HepG2 (cell line): Measurements from ENCODE around the gene F8A2. TPM values are rescaled to one million over a fixed set of nuclear protein-coding genes. Genes with fewer than 3 reads are reported as not detected.
A peak's percentile ranks its signal among the peaks of the same experiment; 100 is the strongest.
"Not testable (repeated sequence)": the region's sequence is repeated elsewhere in the genome, so short reads cannot be mapped to it uniquely, and the experiment has no call there.

Experiments used
- ATAC-seq: fragments of 200-7000 bp; cut with Tn5 transposase; 3 replicates; pipeline ENCODE4 v1.9.1; 2020; ENCODE audit warnings: mild to moderate bottlenecking, moderate library complexity
- BruUV-seq: library from RNA; stranded (reverse); fragments of 400-500 nt; replicated peaks from 2 replicates; lab custom pipeline; 2021; lab: Mats Ljungman, UMichigan
- CTCF ChIA-PET: fragments of 300-600 bp; formaldehyde crosslinking; extraction: SDS; loops from one replicate; lab custom pipeline; 2021; ENCODE audit warnings: low total read pairs, inconsistent platforms, low intra/inter-chr PET ratio; lab: Yijun Ruan, JAX
- POLR2A ChIA-PET: fragments of 350-600 bp; sonication (Branson Sonifier 250); formaldehyde crosslinking; loops from one replicate; lab custom pipeline; 2020; ENCODE audit warnings: antibody characterized with exemption, inconsistent platforms; lab: Yijun Ruan, JAX
- DNase-seq: peaks from one replicate; pipeline ENCODE4 v3.0.0-alpha.2; 2015; ENCODE audit warnings: low spot score
- FAIRE-seq: peaks from 3 replicates; lab custom pipeline; 2011; peaks lifted over from hg19 to GRCh38; lab: Jason Lieb, UNC
- H2AFZ ChIP-seq: one replicate; pipeline ENCODE4 v1.6.1; 2011; ENCODE audit warnings: low read length, inconsistent platforms
- H3K27ac ChIP-seq: fragments of 300-600 bp; 3 replicates; pipeline ENCODE4 v1.8.0; 2011; ENCODE audit warnings: mixed run types, mild to moderate bottlenecking, mixed read lengths, low read length, inconsistent platforms; ENCODE audit not compliant: insufficient read depth; ENCODE audit errors: extremely low read length
- H3K27me3 ChIP-seq, 2 experiments: fragments of 200-600 bp in 1 of 2; 2 replicates in 1 of 2; 3 replicates in 1 of 2; pipeline versions ENCODE4 v1.6.0 to v1.8.0; 2011; ENCODE audit warnings: low read length in 2 of 2, mild to moderate bottlenecking in 2 of 2, moderate library complexity in 2 of 2, inconsistent platforms in 1 of 2; ENCODE audit not compliant: insufficient read depth in 2 of 2, control insufficient read depth in 1 of 2
- H3K36me3 ChIP-seq, 2 experiments: fragments of 200-600 bp in 1 of 2; replicated peaks in 1 of 2; 2 replicates in 1 of 2; 3 replicates in 1 of 2; pipeline versions ENCODE4 v1.5.1 to v1.8.0; 2011; ENCODE audit warnings: low read length in 2 of 2, inconsistent platforms in 1 of 2; ENCODE audit not compliant: insufficient read depth in 2 of 2, control insufficient read depth in 1 of 2
- H3K4me1 ChIP-seq: 2 replicates; pipeline ENCODE4 v1.5.1; 2012; ENCODE audit warnings: low read length, inconsistent platforms; ENCODE audit not compliant: insufficient read depth
- H3K4me2 ChIP-seq: 2 replicates; pipeline ENCODE4 v1.6.0; 2011; ENCODE audit warnings: low read depth, low read length, inconsistent platforms
- H3K4me3 ChIP-seq, 3 experiments: fragments of 200-600 bp in 1 of 3; sonication (generic), shearing (Covaris generic) in 1 of 3; replicated peaks in 1 of 3; 2 replicates each; pipeline ENCODE4 v1.5.1; 2011 to 2016; ENCODE audit warnings: low read length in 3 of 3, inconsistent platforms in 2 of 3, low read depth in 2 of 3, mild to moderate bottlenecking in 2 of 3, control low read depth in 1 of 3, mixed read lengths in 1 of 3; ENCODE audit not compliant: insufficient read depth in 1 of 3
- H3K79me2 ChIP-seq: one replicate; pipeline ENCODE4 v1.6.1; 2011; ENCODE audit warnings: low read length, inconsistent platforms; ENCODE audit not compliant: insufficient read depth
- H3K9ac ChIP-seq: 2 replicates; pipeline ENCODE4 v1.6.0; 2011; ENCODE audit warnings: mild to moderate bottlenecking, low read depth, low read length, inconsistent platforms; ENCODE audit not compliant: insufficient read depth
- H3K9me3 ChIP-seq: 2 replicates; pipeline ENCODE4 v1.5.1; 2012; ENCODE audit warnings: mild to moderate bottlenecking, low read length
- H4K20me1 ChIP-seq: 2 replicates; pipeline ENCODE4 v1.6.0; 2011; ENCODE audit warnings: inconsistent platforms, mild to moderate bottlenecking, low read length, moderate library complexity; ENCODE audit not compliant: insufficient read depth
- CREB1 ChIP-seq, 2 experiments: fragments of 450-650 bp in 1 of 2; IDR thresholded peaks; 2 replicates each; pipeline ENCODE4 v1.6.1; 2016 to 2017; ENCODE audit warnings: control low read depth in 1 of 2, mild to moderate bottlenecking in 1 of 2, missing compliant biosample characterization in 1 of 2, missing genetic modification characterization in 1 of 2
- EP300 ChIP-seq, 3 experiments: sonication (generic) in 1 of 3; formaldehyde crosslinking in 1 of 3; IDR thresholded peaks; 2 replicates each; pipeline versions ENCODE4 v1.5.1 to v1.6.1; 2011 to 2020; ENCODE audit warnings: low read depth in 2 of 3, low read length in 2 of 3, borderline replicate concordance in 1 of 3, improper control_type of control experiment in 1 of 3, mild to moderate bottlenecking in 1 of 3, missing genetic modification reagents in 1 of 3, moderate library complexity in 1 of 3
- FOXJ3 ChIP-seq: sonication (generic); formaldehyde crosslinking; IDR thresholded peaks from 2 replicates; pipeline ENCODE4 v1.4.0; 2020; ENCODE audit warnings: missing genetic modification reagents, mild to moderate bottlenecking, borderline replicate concordance
- NKX3-1 ChIP-seq: sonication (generic); formaldehyde crosslinking; IDR thresholded peaks from 2 replicates; pipeline ENCODE4 v1.5.0; 2020; ENCODE audit warnings: missing genetic modification reagents
- PAX8 ChIP-seq: sonication (generic); formaldehyde crosslinking; IDR thresholded peaks from 2 replicates; pipeline ENCODE4 v1.8.0; 2022; ENCODE audit warnings: mild to moderate bottlenecking, missing genetic modification reagents, borderline replicate concordance
- ZBTB33 ChIP-seq: sonication (generic); formaldehyde crosslinking; IDR thresholded peaks from 2 replicates; pipeline ENCODE4 v1.4.0; 2020; ENCODE audit warnings: missing genetic modification reagents
- ZNF230 ChIP-seq: sonication (generic); formaldehyde crosslinking; IDR thresholded peaks from 2 replicates; pipeline ENCODE4 v1.4.0; 2020; ENCODE audit warnings: mild to moderate bottlenecking, missing genetic modification reagents
- ZNF34 ChIP-seq: sonication (generic); formaldehyde crosslinking; IDR thresholded peaks from 2 replicates; pipeline ENCODE4 v1.4.0; 2020; ENCODE audit warnings: mild to moderate bottlenecking, missing genetic modification reagents, borderline replicate concordance
- ZNF547 ChIP-seq: sonication (generic); formaldehyde crosslinking; IDR thresholded peaks from 2 replicates; pipeline ENCODE4 v1.5.1; 2020; ENCODE audit warnings: mild to moderate bottlenecking, missing genetic modification reagents
- ZNF775 ChIP-seq: sonication (generic); formaldehyde crosslinking; IDR thresholded peaks from 2 replicates; pipeline ENCODE4 v1.4.0; 2020; ENCODE audit warnings: missing genetic modification reagents, mild to moderate bottlenecking, moderate library complexity, borderline replicate concordance
- WGBS: methylation state at CpG from one replicate; pipeline ENCODE4 v1.1.6; 2017; ENCODE audit warnings: low lambda C conversion rate; 5-methylcytosine and 5-hydroxymethylcytosine counted together
- in situ Hi-C: cut with HindIII; loops from 2 replicates; pipeline ENCODE4 v1.10.0; 2017; ENCODE audit warnings: low pct_unique_long_range_greater_than_20kb; ENCODE audit not compliant: extremely low pct_ligation_motif_present
- intact Hi-C: fragments of 100-400 bp; cut with micrococcal nuclease; formaldehyde crosslinking; loops from one replicate; pipeline ENCODE4 v1.10.0; 2022; ENCODE audit not compliant: unreplicated experiment
- polyA plus RNA-seq, 8 experiments: library from polyadenylated mRNA; depleted of rRNA in 3 of 8; stranded (reverse) in 7 of 8; unstranded in 1 of 8; fragments of >200 nt; fragmentation: Illumina TruSeq in 4 of 8; extraction: Trizol in 4 of 8; gene quantifications; 2 replicates each; pipeline versions ENCODE4 v1.2.1 to v1.2.3, GENCODE V29; 2011 to 2016; ENCODE audit warnings: low read depth in 4 of 8, missing spikeins in 1 of 8, mixed read lengths in 1 of 8; ENCODE audit not compliant: insufficient read depth in 1 of 8
- total RNA-seq, 5 experiments: library from RNA; depleted of rRNA; stranded (reverse); fragments of >200 nt; fragmentation: Illumina TruSeq; extraction: Trizol; gene quantifications; 2 replicates each; pipeline ENCODE4 v1.2.3, GENCODE V29; 2016; ENCODE audit warnings: low read depth in 1 of 5

The F8A2 gene
- total and polyA plus RNA-seq, 2 of the 13 experiments (the other 11 are each of a cell fraction or from before 2014, with no cell fraction given) = not detected

DNA sequence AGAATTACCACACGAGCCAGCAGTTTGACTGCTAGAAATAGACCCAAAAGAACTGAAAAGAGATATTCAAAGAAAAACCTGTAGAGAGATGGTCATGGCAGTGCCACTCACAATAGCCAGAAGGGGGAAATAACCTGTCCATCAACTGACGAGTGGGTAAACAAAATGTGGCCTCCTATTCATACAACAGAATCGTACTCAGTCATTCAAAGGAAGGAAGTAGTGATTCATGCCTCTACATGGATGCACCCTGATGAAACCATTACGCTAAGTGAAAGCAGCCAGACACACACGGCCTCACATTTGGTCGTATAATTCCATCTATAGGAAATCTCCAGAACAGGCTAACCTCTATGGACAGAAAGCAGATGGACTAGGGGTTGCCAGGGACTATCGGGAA, 2.1 kb upstream of the F8A2 start:
- no CpG with 5 or more reads among the region's 7 CpGs for WGBS
- H3K9me3 ChIP-seq, in situ Hi-C loops, ATAC-seq, H3K4me2 ChIP-seq, H3K36me3 ChIP-seq, FAIRE-seq, CTCF ChIA-PET, H3K79me2 ChIP-seq, H4K20me1 ChIP-seq, H3K27me3 ChIP-seq, H3K27ac ChIP-seq, POLR2A ChIA-PET, DNase-seq, intact Hi-C loops, H3K9ac ChIP-seq, H3K4me1 ChIP-seq, BruUV-seq, H2AFZ ChIP-seq, H3K4me3 ChIP-seq: not testable (repeated sequence)

- intact Hi-C loops, FAIRE-seq, H3K27me3 ChIP-seq, H4K20me1 ChIP-seq, POLR2A ChIA-PET, H3K4me1 ChIP-seq, H3K4me2 ChIP-seq, in situ Hi-C loops, DNase-seq, H3K9me3 ChIP-seq, H3K4me3 ChIP-seq, H3K79me2 ChIP-seq, H3K27ac ChIP-seq, H3K36me3 ChIP-seq, CTCF ChIA-PET, H3K9ac ChIP-seq, H2AFZ ChIP-seq, BruUV-seq: not testable (repeated sequence)
- WGBS = no CpG with 5 or more reads among the region's 64 CpGs
- ATAC-seq = peak; percentile 68
Observed at GRCh38 chrX:155382529-155382967, 653 bp downstream of the F8A2 start.

- H3K9me3 ChIP-seq = no peaks in the 10 kb centered on the region
- H3K9ac ChIP-seq = no peak overlapping the region
- intact Hi-C loops = no loop called here
- FAIRE-seq = no peak
- CTCF ChIA-PET = no interaction called here
- POLR2A ChIA-PET = no interaction called here
- no peak for ATAC-seq
- in situ Hi-C loops = no loop called here
- H3K4me2 ChIP-seq = no peak overlapping the region
- no peaks in the 10 kb centered on the region for H4K20me1 ChIP-seq
- BruUV-seq = no TSS peak
- WGBS = 100% methylated on average over 1 of the region's 8 CpGs
- no peak overlapping the region for H3K27ac ChIP-seq
- no peak overlapping the region for H3K4me3 ChIP-seq
- H3K36me3 ChIP-seq = no peaks in the 10 kb centered on the region
- H3K27me3 ChIP-seq = no peaks in the 10 kb centered on the region
- H2AFZ ChIP-seq = no peak overlapping the region
- DNase-seq = no peak
- H3K79me2 ChIP-seq = no peaks in the 10 kb centered on the region
- H3K4me1 ChIP-seq = no peaks in the 10 kb centered on the region
- no peak for TF ChIP-seq FOXJ3 (CRISPR knock-in tag)
- no peak for TF ChIP-seq ZNF230 (CRISPR knock-in tag)
- no peak for TF ChIP-seq ZNF34 (CRISPR knock-in tag)
- no peak for TF ChIP-seq PAX8 (CRISPR knock-in tag)
- no peak for TF ChIP-seq NKX3-1
- TF ChIP-seq EP300 (IDR thresholded peaks at IDR 0.05; ENCODE audit: low read depth in 2 of 2, low read length in 2 of 2) = no peak
- TF ChIP-seq EP300 (CRISPR knock-in tag; IDR thresholded peaks at IDR 0.05; ENCODE audit: borderline replicate concordance) = no peak
- no peak for TF ChIP-seq ZNF547
- no peak for TF ChIP-seq ZBTB33 (CRISPR knock-in tag)
- no peak for TF ChIP-seq CREB1 (IDR thresholded peaks at IDR 0.05)
- no peak for TF ChIP-seq CREB1 (CRISPR knock-in tag; IDR thresholded peaks at IDR 0.05)
- no peak for TF ChIP-seq ZNF775
Observed at GRCh38 chrX:155389634-155390033, 7.7 kb downstream of the F8A2 start.
